ENCODE results near the gene SMPDL3A. TPM values are rescaled to one million over a fixed set of nuclear protein-coding genes. Genes with fewer than 3 reads are reported as not detected.

Gene SMPDL3A
- total and polyA plus RNA-seq, 2 of the 13 experiments (the other 11 are each of a cell fraction or from before 2014, with no cell fraction given), result 7.8 to 17.3 TPM

- TF ChIP-seq KLF9 (CRISPR knock-in tag; IDR thresholded peaks at IDR 0.05; ENCODE audit: low read depth) (0 out of 2 replicates have a peak, but pooled peaks have one; percentile 52), PCBP2 (optimal IDR thresholded peaks at IDR 0.05; ENCODE audit: low read depth, low read length, poor library complexity, severe bottlenecking) (no peak), SMC3 (IDR thresholded peaks at IDR 0.05; ENCODE audit: low read length) (peak; percentile 18; the same call in 1 of the 2 replicates), KMT2B (CRISPR knock-in tag; IDR thresholded peaks at IDR 0.05) (no peak), ZNF326 (CRISPR knock-in tag; IDR thresholded peaks at IDR 0.05; ENCODE audit: borderline replicate concordance) (no peak), ZNF362 (CRISPR knock-in tag; IDR thresholded peaks at IDR 0.05; ENCODE audit: borderline replicate concordance) (no peak), PHB2 (IDR thresholded peaks at IDR 0.05; ENCODE audit: partially characterized antibody) (no peak), ZNF331 (CRISPR knock-in tag; IDR thresholded peaks at IDR 0.05) (peak; percentile 48), SYNCRIP (IDR thresholded peaks at IDR 0.05; ENCODE audit: insufficient read depth, low read depth, low read length) (no peak), ZNF550 (CRISPR knock-in tag; IDR thresholded peaks at IDR 0.05; ENCODE audit: borderline replicate concordance) (no peak), ZNF724P (CRISPR knock-in tag; IDR thresholded peaks at IDR 0.05; ENCODE audit: borderline replicate concordance) (peak; percentile 94), MBNL3 (CRISPR knock-in tag; conservative IDR thresholded peaks at IDR 0.05) (no peak), SP5 (CRISPR knock-in tag; IDR thresholded peaks at IDR 0.05; ENCODE audit: borderline replicate concordance, low read depth) (peak; percentile 54; the same call in 1 of the 2 replicates), ZNF329 (CRISPR knock-in tag; IDR thresholded peaks at IDR 0.05; ENCODE audit: low read depth) (no peak), KAT8 (CRISPR knock-in tag; IDR thresholded peaks at IDR 0.05) (no peak; the same call in 1 of the 2 replicates), SKI (IDR thresholded peaks at IDR 0.05; ENCODE audit: partially characterized antibody) (peak; percentile 81), ETV6 (CRISPR knock-in tag; conservative IDR thresholded peaks at IDR 0.05) (no peak; the same call in 1 of the 2 replicates), MAFK (conservative IDR thresholded peaks at IDR 0.05 in 1 of 2, IDR thresholded peaks at IDR 0.05 in 1 of 2; ENCODE audit: low read length in 2 of 2) (peak; percentile 96 to 98), ZZZ3 (CRISPR knock-in tag; IDR thresholded peaks at IDR 0.05; ENCODE audit: borderline replicate concordance) (no peak), CBX1 (IDR thresholded peaks at IDR 0.05; ENCODE audit: low read depth) (no peak), SOX13 (IDR thresholded peaks at IDR 0.05) (peak; percentile 50; the same call in 1 of the 2 replicates), SOX13 (CRISPR knock-in tag; conservative IDR thresholded peaks at IDR 0.05 in 1 of 2, IDR thresholded peaks at IDR 0.05 in 1 of 2) (peak in 1 of 2 experiments; percentile 69; a peak in 1 of 4 replicates), HMG20A (CRISPR knock-in tag; IDR thresholded peaks at IDR 0.05; ENCODE audit: borderline replicate concordance) (peak; percentile 84; the same call in 1 of the 2 replicates), WIZ (CRISPR knock-in tag; IDR thresholded peaks at IDR 0.05) (no peak), EZH2 (conservative IDR thresholded peaks at IDR 0.05; ENCODE audit: low read depth, low read length) (no peak), ZNF747 (CRISPR knock-in tag; IDR thresholded peaks at IDR 0.05; ENCODE audit: borderline replicate concordance) (no peak)
- TF ChIP-seq, protein P1, sequence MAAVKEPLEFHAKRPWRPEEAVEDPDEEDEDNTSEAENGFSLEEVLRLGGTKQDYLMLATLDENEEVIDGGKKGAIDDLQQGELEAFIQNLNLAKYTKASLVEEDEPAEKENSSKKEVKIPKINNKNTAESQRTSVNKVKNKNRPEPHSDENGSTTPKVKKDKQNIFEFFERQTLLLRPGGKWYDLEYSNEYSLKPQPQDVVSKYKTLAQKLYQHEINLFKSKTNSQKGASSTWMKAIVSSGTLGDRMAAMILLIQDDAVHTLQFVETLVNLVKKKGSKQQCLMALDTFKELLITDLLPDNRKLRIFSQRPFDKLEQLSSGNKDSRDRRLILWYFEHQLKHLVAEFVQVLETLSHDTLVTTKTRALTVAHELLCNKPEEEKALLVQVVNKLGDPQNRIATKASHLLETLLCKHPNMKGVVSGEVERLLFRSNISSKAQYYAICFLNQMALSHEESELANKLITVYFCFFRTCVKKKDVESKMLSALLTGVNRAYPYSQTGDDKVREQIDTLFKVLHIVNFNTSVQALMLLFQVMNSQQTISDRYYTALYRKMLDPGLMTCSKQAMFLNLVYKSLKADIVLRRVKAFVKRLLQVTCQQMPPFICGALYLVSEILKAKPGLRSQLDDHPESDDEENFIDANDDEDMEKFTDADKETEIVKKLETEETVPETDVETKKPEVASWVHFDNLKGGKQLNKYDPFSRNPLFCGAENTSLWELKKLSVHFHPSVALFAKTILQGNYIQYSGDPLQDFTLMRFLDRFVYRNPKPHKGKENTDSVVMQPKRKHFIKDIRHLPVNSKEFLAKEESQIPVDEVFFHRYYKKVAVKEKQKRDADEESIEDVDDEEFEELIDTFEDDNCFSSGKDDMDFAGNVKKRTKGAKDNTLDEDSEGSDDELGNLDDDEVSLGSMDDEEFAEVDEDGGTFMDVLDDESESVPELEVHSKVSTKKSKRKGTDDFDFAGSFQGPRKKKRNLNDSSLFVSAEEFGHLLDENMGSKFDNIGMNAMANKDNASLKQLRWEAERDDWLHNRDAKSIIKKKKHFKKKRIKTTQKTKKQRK (IDR thresholded peaks at IDR 0.05; ENCODE audit: low read length), result no peak
These were observed 1.6 kb downstream of the SMPDL3A start (continued) for GRCh38 chr6:122790423-122791309.
